HEK293 (cell line): Measurements from ENCODE around the gene ABCA1.

Source experiments
- BCL11A ChIP-seq: fragments of 450-650 bp; formaldehyde crosslinking; IDR thresholded peaks from 2 replicates; pipeline ENCODE4 v1.5.1; 2016; ENCODE audit warnings: low read depth, missing biosample characterization, missing genetic modification characterization
- YY1 ChIP-seq: fragments of 450-650 bp; formaldehyde crosslinking; IDR thresholded peaks from 2 replicates; pipeline ENCODE4 v1.5.1; 2018; ENCODE audit warnings: missing biosample characterization, missing genetic modification characterization
- ZBTB7A ChIP-seq: fragments of 450-650 bp; formaldehyde crosslinking; IDR thresholded peaks from 2 replicates; pipeline ENCODE4 v1.5.1; 2016; ENCODE audit warnings: low read depth, missing biosample characterization, missing genetic modification characterization
- ZBTB8A ChIP-seq: fragments of 450-650 bp; formaldehyde crosslinking; IDR thresholded peaks from 2 replicates; pipeline ENCODE4 v1.5.1; 2016; ENCODE audit warnings: missing biosample characterization, missing genetic modification characterization
- ZNF121 ChIP-seq: fragments of 450-650 bp; formaldehyde crosslinking; IDR thresholded peaks from 2 replicates; pipeline ENCODE4 v1.5.1; 2016; ENCODE audit warnings: missing biosample characterization, missing genetic modification characterization
- ZNF350 ChIP-seq: fragments of 450-650 bp; formaldehyde crosslinking; IDR thresholded peaks from 2 replicates; pipeline ENCODE4 v1.5.0; 2017; ENCODE audit warnings: missing biosample characterization, mild to moderate bottlenecking, missing genetic modification characterization
- ZNF530 ChIP-seq: fragments of 450-650 bp; formaldehyde crosslinking; IDR thresholded peaks from 2 replicates; pipeline ENCODE4 v1.5.1; 2016; ENCODE audit warnings: low read depth, missing biosample characterization, missing genetic modification characterization
- ZNF549 ChIP-seq: fragments of 450-650 bp; IDR thresholded peaks from 2 replicates; pipeline ENCODE4 v1.5.1; 2018; ENCODE audit warnings: missing biosample characterization, missing genetic modification characterization, mild to moderate bottlenecking, inconsistent platforms, moderate library complexity
- TF ChIP-seq, protein P1 (sequence below): fragments of 450-650 bp; formaldehyde crosslinking; IDR thresholded peaks from 2 replicates; pipeline ENCODE4 v1.5.1; 2016; ENCODE audit warnings: missing biosample characterization, missing genetic modification characterization
- TF ChIP-seq, protein P2 (sequence below): fragments of 450-650 bp; formaldehyde crosslinking; IDR thresholded peaks from 2 replicates; pipeline ENCODE4; 2016; ENCODE audit warnings: missing biosample characterization, missing genetic modification characterization
- TF ChIP-seq, protein P3 (sequence below): fragments of 450-650 bp; formaldehyde crosslinking; IDR thresholded peaks from 2 replicates; pipeline ENCODE4 v1.5.1; 2016; ENCODE audit warnings: missing biosample characterization, missing genetic modification characterization

DNA sequence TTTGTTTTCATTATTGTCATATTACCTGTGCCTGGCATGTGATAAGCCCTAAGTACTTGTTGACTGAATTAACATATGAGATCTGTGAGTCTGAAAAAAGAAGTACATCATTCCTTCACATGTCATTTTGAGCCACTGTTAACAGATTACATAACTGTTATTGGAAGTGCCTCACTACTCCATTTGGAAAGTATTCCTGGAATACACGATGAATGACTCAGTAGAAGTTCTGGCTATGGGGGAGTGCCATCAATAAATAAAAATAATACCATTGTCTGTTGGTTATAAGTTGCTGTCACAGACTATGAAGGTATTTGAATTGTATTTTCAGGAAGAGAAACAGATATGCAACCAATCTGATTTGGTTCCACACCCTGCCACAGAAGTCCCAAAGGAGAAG, 151.2 kb downstream of the ABCA1 start:
- TF ChIP-seq, protein P1, sequence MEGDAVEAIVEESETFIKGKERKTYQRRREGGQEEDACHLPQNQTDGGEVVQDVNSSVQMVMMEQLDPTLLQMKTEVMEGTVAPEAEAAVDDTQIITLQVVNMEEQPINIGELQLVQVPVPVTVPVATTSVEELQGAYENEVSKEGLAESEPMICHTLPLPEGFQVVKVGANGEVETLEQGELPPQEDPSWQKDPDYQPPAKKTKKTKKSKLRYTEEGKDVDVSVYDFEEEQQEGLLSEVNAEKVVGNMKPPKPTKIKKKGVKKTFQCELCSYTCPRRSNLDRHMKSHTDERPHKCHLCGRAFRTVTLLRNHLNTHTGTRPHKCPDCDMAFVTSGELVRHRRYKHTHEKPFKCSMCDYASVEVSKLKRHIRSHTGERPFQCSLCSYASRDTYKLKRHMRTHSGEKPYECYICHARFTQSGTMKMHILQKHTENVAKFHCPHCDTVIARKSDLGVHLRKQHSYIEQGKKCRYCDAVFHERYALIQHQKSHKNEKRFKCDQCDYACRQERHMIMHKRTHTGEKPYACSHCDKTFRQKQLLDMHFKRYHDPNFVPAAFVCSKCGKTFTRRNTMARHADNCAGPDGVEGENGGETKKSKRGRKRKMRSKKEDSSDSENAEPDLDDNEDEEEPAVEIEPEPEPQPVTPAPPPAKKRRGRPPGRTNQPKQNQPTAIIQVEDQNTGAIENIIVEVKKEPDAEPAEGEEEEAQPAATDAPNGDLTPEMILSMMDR, result no peak
- TF ChIP-seq ZNF121, result no peak
- no peak for TF ChIP-seq ZNF530 (tag by site-specific recombination)
- TF ChIP-seq ZBTB8A (tag by site-specific recombination), result no peak
- TF ChIP-seq YY1 (tag by site-specific recombination), result no peak
- no peak for TF ChIP-seq ZNF549 (tag by site-specific recombination)
- TF ChIP-seq, protein P2, sequence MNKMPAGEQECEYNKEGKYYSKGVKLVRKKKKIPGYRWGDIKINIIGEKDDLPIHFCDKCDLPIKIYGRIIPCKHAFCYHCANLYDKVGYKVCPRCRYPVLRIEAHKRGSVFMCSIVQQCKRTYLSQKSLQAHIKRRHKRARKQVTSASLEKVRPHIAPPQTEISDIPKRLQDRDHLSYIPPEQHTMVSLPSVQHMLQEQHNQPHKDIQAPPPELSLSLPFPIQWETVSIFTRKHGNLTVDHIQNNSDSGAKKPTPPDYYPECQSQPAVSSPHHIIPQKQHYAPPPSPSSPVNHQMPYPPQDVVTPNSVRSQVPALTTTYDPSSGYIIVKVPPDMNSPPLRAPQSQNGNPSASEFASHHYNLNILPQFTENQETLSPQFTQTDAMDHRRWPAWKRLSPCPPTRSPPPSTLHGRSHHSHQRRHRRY (tag by site-specific recombination), result no peak
- no peak for TF ChIP-seq BCL11A
- TF ChIP-seq, protein P3, sequence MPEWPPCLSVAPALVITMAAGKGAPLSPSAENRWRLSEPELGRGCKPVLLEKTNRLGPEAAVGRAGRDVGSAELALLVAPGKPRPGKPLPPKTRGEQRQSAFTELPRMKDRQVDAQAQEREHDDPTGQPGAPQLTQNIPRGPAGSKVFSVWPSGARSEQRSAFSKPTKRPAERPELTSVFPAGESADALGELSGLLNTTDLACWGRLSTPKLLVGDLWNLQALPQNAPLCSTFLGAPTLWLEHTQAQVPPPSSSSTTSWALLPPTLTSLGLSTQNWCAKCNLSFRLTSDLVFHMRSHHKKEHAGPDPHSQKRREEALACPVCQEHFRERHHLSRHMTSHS, result no peak
- no peak for TF ChIP-seq ZBTB7A (tag by site-specific recombination)
- TF ChIP-seq ZNF350 (tag by site-specific recombination), result no peak
